ENCODE data around the gene NEURL4.
A peak's percentile ranks its signal among the peaks of the same experiment; 100 is the strongest.
"Not testable (repeated sequence)": the region's sequence is repeated elsewhere in the genome, so short reads cannot be mapped to it uniquely, and the experiment has no call there.

NEURL4 gene

DNA sequence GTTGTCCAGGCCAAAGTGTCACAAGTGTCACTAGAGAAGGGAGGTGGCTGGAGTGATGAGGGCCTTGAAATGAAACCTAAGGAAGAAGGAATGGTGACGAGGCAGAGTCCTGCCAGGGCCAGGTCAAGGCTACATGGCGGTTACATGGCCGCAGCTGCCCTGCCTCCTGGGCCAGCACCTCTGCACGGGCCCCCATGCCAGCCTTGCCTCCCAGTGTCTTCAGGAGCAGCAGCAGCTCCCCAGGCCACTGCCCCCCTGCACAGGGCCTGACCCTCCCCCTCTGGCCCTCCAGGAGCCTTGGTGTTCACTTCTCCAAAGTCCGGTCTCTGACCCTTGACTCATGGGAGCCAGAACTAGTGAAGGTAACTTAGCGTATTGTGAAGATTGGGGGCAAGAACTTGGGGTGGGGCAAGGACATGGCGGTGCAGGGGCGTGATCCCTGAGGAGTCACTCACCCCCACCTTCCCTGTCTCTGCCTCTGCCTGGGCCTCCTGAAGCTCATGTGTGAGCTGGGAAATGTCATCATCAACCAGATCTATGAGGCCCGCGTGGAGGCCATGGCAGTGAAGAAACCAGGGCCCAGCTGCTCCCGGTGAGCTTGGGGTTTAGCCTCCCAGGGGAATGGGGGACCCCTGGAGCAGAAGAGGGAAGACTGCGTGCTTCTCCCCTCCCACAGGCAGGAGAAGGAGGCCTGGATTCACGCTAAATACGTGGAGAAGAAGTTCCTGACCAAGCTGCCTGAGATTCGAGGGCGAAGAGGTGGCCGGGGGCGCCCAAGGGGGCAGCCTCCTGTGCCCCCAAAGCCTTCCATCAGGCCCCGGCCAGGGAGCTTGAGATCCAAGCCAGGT is 18.7 kb upstream of the NEURL4 start:
- no peak for DNase-seq (ENCODE audit: low read depth in 2 of 2)

- DNase-seq (ENCODE audit: low read depth in 2 of 2): no peak
These were observed 17.9 kb upstream of the NEURL4 start for GRCh38 chr17:7346761-7347614.

DNA sequence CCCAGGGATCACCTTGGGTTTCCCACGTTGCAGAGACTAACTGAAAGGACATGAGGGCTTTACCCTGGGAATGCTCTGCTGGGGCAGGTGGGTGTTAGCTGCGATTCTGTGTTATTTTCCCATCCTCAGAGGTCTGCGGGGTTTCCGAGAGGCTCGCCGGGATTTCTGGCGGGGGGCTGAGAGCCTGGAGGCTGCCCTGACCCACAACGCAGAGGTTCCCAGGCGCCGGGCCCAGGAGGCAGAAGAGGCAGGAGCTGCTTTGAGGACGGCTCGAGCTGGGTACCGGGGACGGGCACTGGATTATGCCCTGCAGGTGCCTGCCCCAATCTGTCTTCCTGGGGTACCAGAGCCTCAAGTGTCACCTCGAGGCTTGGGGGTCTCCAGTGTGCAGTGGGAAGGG is 14.1 kb upstream of the NEURL4 start:
- no peak for DNase-seq (ENCODE audit: low read depth in 2 of 2)

GRCh38 chr17:7341842-7342241 is 12.7 kb upstream of the NEURL4 start:
- DNase-seq (ENCODE audit: low read depth in 2 of 2): no peak

DNA sequence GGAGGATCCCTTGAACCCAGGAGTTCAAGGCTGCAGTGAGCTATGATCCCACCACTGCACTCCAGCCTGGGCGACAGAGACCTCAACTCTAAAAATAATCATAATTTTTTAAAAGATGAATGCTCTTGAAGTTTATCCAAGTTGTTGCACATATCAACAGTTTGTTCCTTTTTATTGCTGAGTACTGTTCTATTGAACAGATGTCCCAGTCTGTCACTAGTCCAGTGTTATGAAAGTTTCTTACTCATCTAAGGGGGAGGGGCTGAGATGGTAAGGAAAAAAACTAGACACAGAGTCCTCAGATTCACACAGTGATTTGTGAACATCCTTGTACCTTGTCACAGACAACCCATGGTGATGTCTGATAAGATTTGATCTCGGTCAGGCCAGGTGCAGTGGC is 11.0 kb upstream of the NEURL4 start:
- DNase-seq (ENCODE audit: low read depth in 2 of 2): no peak

DNA sequence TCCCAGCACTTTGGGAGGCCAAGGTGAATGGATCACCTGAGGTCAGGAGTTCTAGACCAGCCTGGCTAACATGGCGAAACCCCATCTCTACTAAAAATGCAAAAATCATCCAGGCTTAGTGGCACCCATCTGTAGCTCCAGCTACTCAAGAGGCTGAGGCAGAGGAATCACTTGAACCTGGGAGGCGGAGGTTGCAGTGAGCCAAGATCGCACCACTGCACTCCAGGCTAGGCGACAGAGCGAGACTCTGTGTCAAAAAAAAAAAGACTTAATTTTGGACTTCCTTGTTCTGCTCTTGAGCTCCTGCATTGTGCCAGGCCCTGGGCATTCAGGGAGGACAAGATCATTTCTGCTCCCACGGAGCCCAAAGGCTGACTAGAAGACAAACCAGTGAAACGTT is 8.5 kb upstream of the NEURL4 start:
- DNase-seq (ENCODE audit: low read depth in 2 of 2): not testable (repeated sequence)

- peak; percentile 67 to 81 for DNase-seq (ENCODE audit: low read depth in 2 of 2)
These were observed 7.4 kb upstream of the NEURL4 start, which contains the start of gene ACAP1 for GRCh38 chr17:7336240-7337175. ACAP1 (plus strand) TSS chr17:7336529; CDS start chr17:7336735, 206 bp downstream.

- not testable (repeated sequence) for DNase-seq (ENCODE audit: low read depth in 2 of 2)
These were observed 6.6 kb upstream of the NEURL4 start for GRCh38 chr17:7335765-7336164.

DNA sequence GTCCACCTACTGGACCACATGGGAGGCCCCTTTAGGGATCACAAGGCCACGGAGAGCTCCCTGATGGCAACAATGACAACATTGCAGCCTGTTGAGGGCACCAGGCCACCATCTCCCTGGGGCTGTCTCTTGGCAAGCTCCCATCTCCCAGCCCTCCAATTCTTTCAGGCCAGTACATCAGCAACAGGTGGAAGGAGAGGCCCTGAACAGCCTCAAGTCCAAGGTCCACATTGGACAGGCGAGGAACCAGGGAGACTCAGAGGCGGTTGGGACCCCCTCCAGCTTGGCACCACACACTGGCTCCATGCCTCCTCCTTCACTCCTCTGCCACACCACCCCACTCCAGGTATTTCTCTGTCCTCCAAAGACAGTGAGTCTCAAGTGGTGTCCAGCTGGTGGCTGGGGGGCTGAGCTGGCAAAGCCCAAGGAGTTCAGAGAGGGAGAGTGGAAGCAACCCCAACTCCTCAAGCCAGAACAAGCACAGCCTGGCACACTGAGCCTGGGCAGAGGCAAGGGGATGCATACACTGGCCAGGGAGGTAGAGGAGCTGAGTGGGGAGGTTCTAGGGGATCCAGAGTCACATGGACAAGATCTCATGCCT is 5.9 kb upstream of the NEURL4 start:
- DNase-seq (ENCODE audit: low read depth in 2 of 2): no peak

- not testable (repeated sequence) for DNase-seq (ENCODE audit: low read depth in 2 of 2)
These were observed 3.5 kb upstream of the NEURL4 start for GRCh38 chr17:7332600-7333069.

DNA sequence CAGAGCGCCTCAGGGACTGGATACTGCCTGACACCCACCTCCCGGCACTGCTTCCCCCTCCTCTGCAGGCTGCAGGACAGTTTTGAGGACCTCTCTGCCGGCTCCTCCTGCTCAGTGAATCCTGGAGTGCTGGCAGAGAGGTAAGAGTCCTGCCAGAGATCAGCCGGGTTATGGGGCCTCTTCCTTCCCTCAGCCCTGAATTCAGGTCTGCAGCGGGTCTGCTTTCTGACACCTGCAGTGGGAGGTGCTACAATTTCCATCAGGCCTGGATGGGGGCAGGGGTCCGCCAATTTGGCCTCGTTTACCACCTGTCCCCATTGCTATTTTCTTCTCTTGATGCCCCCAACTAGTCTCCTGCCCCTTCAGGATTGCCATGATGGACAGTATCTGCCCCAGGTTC is 3.0 kb upstream of the NEURL4 start:
- DNase-seq (ENCODE audit: low read depth in 2 of 2): no peak

- no peak for DNase-seq (ENCODE audit: low read depth in 2 of 2)
These were observed 1.5 kb upstream of the NEURL4 start for GRCh38 chr17:7330638-7331015.

- DNase-seq (ENCODE audit: low read depth in 2 of 2): peak; percentile 57
These were observed 982 bp upstream of the NEURL4 start for GRCh38 chr17:7329997-7330637.

GRCh38 chr17:7329374-7329996 is 350 bp upstream of the NEURL4 start:
- DNase-seq (ENCODE audit: low read depth in 2 of 2): peak; percentile 89

- no peak for DNase-seq (ENCODE audit: low read depth in 2 of 2)
These were observed 1.1 kb downstream of the NEURL4 start for GRCh38 chr17:7328009-7328408.

- DNase-seq (ENCODE audit: low read depth in 2 of 2): no peak
These were observed 1.6 kb downstream of the NEURL4 start for GRCh38 chr17:7327501-7327900.

GRCh38 chr17:7327056-7327455 is 2.1 kb downstream of the NEURL4 start:
- no peak for DNase-seq (ENCODE audit: low read depth in 2 of 2)

- no peak for DNase-seq (ENCODE audit: low read depth in 2 of 2)
These were observed 2.9 kb downstream of the NEURL4 start for GRCh38 chr17:7326186-7326585.

GRCh38 chr17:7325031-7325528 is 4.1 kb downstream of the NEURL4 start:
- DNase-seq (ENCODE audit: low read depth in 2 of 2): no peak

GRCh38 chr17:7324438-7324779 is 4.7 kb downstream of the NEURL4 start:
- DNase-seq (ENCODE audit: low read depth in 2 of 2): no peak

Measured in stimulated activated CD8-positive, alpha-beta memory T cell treated with anti-CD3 and anti-CD28 coated beads, Interleukin-2, amount 100 ng/mL, for 1 hour (primary cell).